Adrenal gland (tissue), 12 donors: ENCODE results near the gene TMEM63C. TPM values are rescaled to one million over a fixed set of nuclear protein-coding genes. Genes with fewer than 3 reads are reported as not detected.

Experiments
- DNase-seq, 7 donors: peaks; one replicate each; pipeline ENCODE4 v3.0.0-alpha.2; 2019 to 2020
- H3K27ac ChIP-seq, 5 donors: fragments of 200-600 bp; sonication (generic) in 4 of 5; 1 replicate in 3 of 5; 2 replicates in 2 of 5; pipeline versions ENCODE4 v1.5.1 to v1.8.0; 2016 to 2020; ENCODE audit warnings: mild to moderate bottlenecking in 1 of 5
- H3K27me3 ChIP-seq: fragments of 200-600 bp; 2 replicates; pipeline ENCODE4 v1.8.0; 2021
- H3K36me3 ChIP-seq, 2 donors: fragments of 200-600 bp; replicated peaks in 1 of 2; 1 replicate in 1 of 2; 2 replicates in 1 of 2; pipeline versions ENCODE4 v1.5.1 to v1.8.0; 2018 to 2022
- H3K4me1 ChIP-seq, 2 donors: fragments of 200-600 bp; replicated peaks in 1 of 2; 1 replicate in 1 of 2; 2 replicates in 1 of 2; pipeline versions ENCODE4 v1.5.1 to v1.8.0; 2018 to 2021
- H3K4me3 ChIP-seq, 4 donors: fragments of 200-600 bp; sonication (generic) in 3 of 4; one replicate each; pipeline ENCODE4 v1.5.1; 2016 to 2018
- H3K9me3 ChIP-seq, 3 donors: fragments of 200-600 bp; sonication (generic) in 1 of 3; replicated peaks in 1 of 3; 1 replicate in 2 of 3; 2 replicates in 1 of 3; pipeline versions ENCODE4 v1.5.1 to v1.8.0; 2016 to 2021
- CTCF ChIP-seq, 6 experiments: fragments of 450-650 bp in 4 of 6; fragments of 200-600 bp in 2 of 6; sonication (generic) in 1 of 6; IDR thresholded peaks; 1 replicate in 5 of 6; 2 replicates in 1 of 6; pipeline versions ENCODE4 v1.5.1 to v1.8.0; 2016 to 2021; ENCODE audit warnings: antibody characterized with exemption in 6 of 6, mild to moderate bottlenecking in 2 of 6, moderate library complexity in 1 of 6
- POLR2A ChIP-seq, 2 donors: fragments of 450-650 bp; IDR thresholded peaks; one replicate each; pipeline ENCODE4 v1.6.1; 2017; ENCODE audit warnings: antibody characterized with exemption in 2 of 2, mild to moderate bottlenecking in 2 of 2, moderate library complexity in 1 of 2
- WGBS, 4 donors: extraction: QIAGEN DNeasy Blood & Tissue Kit in 2 of 4; methylation state at CpG; one replicate each; pipeline versions ENCODE4 v1.1.5 to v1.1.7; 2013 to 2017; 5-methylcytosine and 5-hydroxymethylcytosine counted together
- intact Hi-C, 2 donors: fragments of 100-400 bp; cut with DNase I; formaldehyde crosslinking; loops; one replicate each; pipeline versions ENCODE4 v1.14.1 to v1.15.0; 2022 to 2023
- polyA plus RNA-seq, 3 donors: library from polyadenylated mRNA; stranded (reverse); fragments of 200-250 nt in 2 of 3; fragments of 350-450 nt in 1 of 3; fragmentation: Illumina TruSeq in 1 of 3; extraction: RNeasy Lipid Tissue Mini Kit (QIAGEN cat#74804) in 1 of 3; gene quantifications; one replicate each; pipeline ENCODE4 v1.2.3, GENCODE V29; 2013 to 2014
- total RNA-seq, 9 donors: library from RNA; depleted of rRNA in 4 of 9; stranded (reverse); fragments of >200 nt in 4 of 9; fragments of 120-200 nt in 1 of 9; fragmentation: NEBNext Ultra II Directional in 1 of 9; extraction: Animal tissue kit (Norgen Biotek cat#: 25700) in 1 of 9; gene quantifications; one replicate each; pipeline versions ENCODE4 v1.1.0 to v1.2.4, GENCODE V29; 2013 to 2023
- donor health status: healthy with polysubstance abuse.
- donor health status: Bipolar disorder and iron deficiency.
- donor health status: DM: yes; HTN: yes; CAD: no.
- donor health status: DM: no; HTN: no; CAD: no.
- donor health status: DM: no; HTN: no; CAD: no.
- donor health status: DM: yes; HTN: yes; CAD: no.

TMEM63C gene
- total and polyA plus RNA-seq, 12 donors, result 2.7 to 21.2 (median 8.3) TPM

- no peak overlapping the region for H3K27ac ChIP-seq
- H3K4me3 ChIP-seq, result no peak overlapping the region
- no peaks in the 10 kb centered on the region for H3K4me1 ChIP-seq
- intact Hi-C loops, result no loop called here
- DNase-seq, result no peak
- WGBS, 4 donors, result 89 to 90% (median 90%) methylated on average over 3 to 6 of the region's 6 CpGs
- H3K36me3 ChIP-seq, result peaks cover 0 to 82% of the 10 kb centered on the region in 2 donors
- TF ChIP-seq POLR2A (IDR thresholded peaks at IDR 0.05), result no peak
- no peak for TF ChIP-seq CTCF (IDR thresholded peaks at IDR 0.05)
- H3K9me3 ChIP-seq, result no peaks in the 10 kb centered on the region
- no peaks in the 10 kb centered on the region for H3K27me3 ChIP-seq
Measured at GRCh38 chr14:77281852-77282410, 100.3 kb downstream of the TMEM63C start.

- intact Hi-C loops, result no loop called here
Measured at GRCh38 chr14:77284066-77284465, 102.5 kb downstream of the TMEM63C start.

GRCh38 chr14:77284466-77284865, 102.9 kb downstream of the TMEM63C start:
- no peaks in the 10 kb centered on the region for H3K9me3 ChIP-seq
- intact Hi-C loops, result no loop called here
- H3K27me3 ChIP-seq, result no peaks in the 10 kb centered on the region
- H3K36me3 ChIP-seq, result peaks cover 0 to 68% of the 10 kb centered on the region in 2 donors
- no peak for TF ChIP-seq POLR2A (IDR thresholded peaks at IDR 0.05)
- no peak overlapping the region for H3K27ac ChIP-seq
- H3K4me1 ChIP-seq, result no peaks in the 10 kb centered on the region
- no peak overlapping the region for H3K4me3 ChIP-seq
- 94 to 97% (median 96%) methylated on average over 5 of the region's 5 CpGs for WGBS, 4 donors
- DNase-seq, result no peak

More at GRCh38 chr14:77284066-77284465, 102.5 kb downstream of the TMEM63C start:
- TF ChIP-seq POLR2A (IDR thresholded peaks at IDR 0.05), result no peak
- no peak for TF ChIP-seq CTCF (IDR thresholded peaks at IDR 0.05)
- Histone ChIP-seq H3K27ac (no peak overlapping the region), H3K4me3 (no peak overlapping the region), H3K4me1 (no peaks in the 10 kb centered on the region), H3K27me3 (no peaks in the 10 kb centered on the region), H3K9me3 (no peaks in the 10 kb centered on the region), H3K36me3 (peaks cover 0 to 71% of the 10 kb centered on the region in 2 donors)
- DNase-seq, result no peak
- 77 to 81% (median 79%) methylated on average over 4 of the region's 4 CpGs for WGBS, 4 donors

GRCh38 chr14:77286576-77286975, 105.0 kb downstream of the TMEM63C start:
- Histone ChIP-seq H3K9me3 (no peaks in the 10 kb centered on the region), H3K4me3 (no peak overlapping the region), H3K27me3 (no peaks in the 10 kb centered on the region), H3K4me1 (no peaks in the 10 kb centered on the region), H3K27ac (no peak overlapping the region), H3K36me3 (peaks cover 0 to 69% of the 10 kb centered on the region in 2 donors)
- intact Hi-C loops, result no loop called here
- TF ChIP-seq CTCF (IDR thresholded peaks at IDR 0.05) (no peak), POLR2A (IDR thresholded peaks at IDR 0.05) (no peak)
- WGBS, 4 donors, result 92 to 96% (median 94%) methylated on average over 5 of the region's 5 CpGs
- DNase-seq, result no peak

- no peak for TF ChIP-seq POLR2A (IDR thresholded peaks at IDR 0.05)
- no peak for TF ChIP-seq CTCF (IDR thresholded peaks at IDR 0.05)
- Histone ChIP-seq H3K9me3 (no peaks in the 10 kb centered on the region), H3K36me3 (peaks cover 0 to 36% of the 10 kb centered on the region in 2 donors), H3K27ac (no peak overlapping the region), H3K27me3 (no peaks in the 10 kb centered on the region), H3K4me3 (no peak overlapping the region), H3K4me1 (no peaks in the 10 kb centered on the region)
- DNase-seq, result no peak
- 86 to 97% (median 95%) methylated on average over 3 to 4 of the region's 4 CpGs for WGBS, 4 donors
- intact Hi-C loops, result no loop called here
Measured at GRCh38 chr14:77290705-77291104, 109.1 kb downstream of the TMEM63C start.
